ENCODE data around the gene DUSP15.

DUSP15 gene

GRCh38 chr20:31859266-31859997 lies 10.9 kb downstream of the DUSP15 start:
- no peak for ATAC-seq

GRCh38 chr20:31858760-31859083 lies 11.6 kb downstream of the DUSP15 start:
- no peak for ATAC-seq

GRCh38 chr20:31857861-31858759 lies 12.2 kb downstream of the DUSP15 start:
- peak; percentile 28 to 46 for ATAC-seq

- ATAC-seq: no peak
Measured at GRCh38 chr20:31856516-31856915, 13.8 kb downstream of the DUSP15 start.

- no peak for ATAC-seq
Measured at GRCh38 chr20:31853481-31853880, 16.8 kb downstream of the DUSP15 start.

GRCh38 chr20:31851240-31851955 lies 18.9 kb downstream of the DUSP15 start:
- no peak for ATAC-seq

- ATAC-seq: no peak
Measured at GRCh38 chr20:31849306-31849930, 20.9 kb downstream of the DUSP15 start.

- no peak for ATAC-seq
Measured at GRCh38 chr20:31848088-31848999, 22.0 kb downstream of the DUSP15 start.

- ATAC-seq: no peak
Measured at GRCh38 chr20:31846793-31847138, 23.6 kb downstream of the DUSP15 start.

- ATAC-seq: no peak
Measured at GRCh38 chr20:31845300-31845863, 24.9 kb downstream of the DUSP15 start, which contains the start of gene FOXS1. Gene FOXS1 (minus strand): TSS chr20:31845604. CDS start chr20:31845542, 62 bp downstream.

- ATAC-seq: no peak
Measured at GRCh38 chr20:31844737-31845299, 25.5 kb downstream of the DUSP15 start.

- ATAC-seq: no peak
Measured at GRCh38 chr20:31843881-31844280, 26.4 kb downstream of the DUSP15 start.

GRCh38 chr20:31843288-31843687 lies 27.0 kb downstream of the DUSP15 start:
- no peak for ATAC-seq

- no peak for ATAC-seq
Measured at GRCh38 chr20:31842471-31843157, 27.7 kb downstream of the DUSP15 start.

GRCh38 chr20:31841928-31842327 lies 28.4 kb downstream of the DUSP15 start:
- ATAC-seq: peak in 1 of 2 donors; percentile 6

- ATAC-seq: no peak
Measured at GRCh38 chr20:31840906-31841816, 29.2 kb downstream of the DUSP15 start.

GRCh38 chr20:31839782-31840487 lies 30.4 kb downstream of the DUSP15 start:
- ATAC-seq: no peak

GRCh38 chr20:31838646-31839292 lies 31.6 kb downstream of the DUSP15 start:
- no peak for ATAC-seq

Measured in activated CD4-positive, CD25-positive, alpha-beta regulatory T cell treated with anti-CD3 and anti-CD28 coated beads, Interleukin-2, amount 50 U/mL, for 24 hours (primary cell).